NCI-H1694 treated with DMSO at 0.1 percent for 48 hours (cell line): ENCODE results near the gene COPG1.
A peak's percentile ranks its signal among the peaks of the same experiment; 100 is the strongest.
"Not testable (repeated sequence)": the region's sequence is repeated elsewhere in the genome, so short reads cannot be mapped to it uniquely, and the experiment has no call there.

Source experiments
- DNase-seq: peaks from one replicate; lab custom pipeline; 2025; lab: John Stamatoyannopoulos, UW

Gene COPG1, protein sequence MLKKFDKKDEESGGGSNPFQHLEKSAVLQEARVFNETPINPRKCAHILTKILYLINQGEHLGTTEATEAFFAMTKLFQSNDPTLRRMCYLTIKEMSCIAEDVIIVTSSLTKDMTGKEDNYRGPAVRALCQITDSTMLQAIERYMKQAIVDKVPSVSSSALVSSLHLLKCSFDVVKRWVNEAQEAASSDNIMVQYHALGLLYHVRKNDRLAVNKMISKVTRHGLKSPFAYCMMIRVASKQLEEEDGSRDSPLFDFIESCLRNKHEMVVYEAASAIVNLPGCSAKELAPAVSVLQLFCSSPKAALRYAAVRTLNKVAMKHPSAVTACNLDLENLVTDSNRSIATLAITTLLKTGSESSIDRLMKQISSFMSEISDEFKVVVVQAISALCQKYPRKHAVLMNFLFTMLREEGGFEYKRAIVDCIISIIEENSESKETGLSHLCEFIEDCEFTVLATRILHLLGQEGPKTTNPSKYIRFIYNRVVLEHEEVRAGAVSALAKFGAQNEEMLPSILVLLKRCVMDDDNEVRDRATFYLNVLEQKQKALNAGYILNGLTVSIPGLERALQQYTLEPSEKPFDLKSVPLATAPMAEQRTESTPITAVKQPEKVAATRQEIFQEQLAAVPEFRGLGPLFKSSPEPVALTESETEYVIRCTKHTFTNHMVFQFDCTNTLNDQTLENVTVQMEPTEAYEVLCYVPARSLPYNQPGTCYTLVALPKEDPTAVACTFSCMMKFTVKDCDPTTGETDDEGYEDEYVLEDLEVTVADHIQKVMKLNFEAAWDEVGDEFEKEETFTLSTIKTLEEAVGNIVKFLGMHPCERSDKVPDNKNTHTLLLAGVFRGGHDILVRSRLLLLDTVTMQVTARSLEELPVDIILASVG

GRCh38 chr3:129249284-129250065 lies at the start of gene COPG1:
Gene COPG1, plus strand, starts transcription at chr3:129249606. Its CDS starts 104 bp downstream, at chr3:129249710.
- peak; percentile 80 for DNase-seq

GRCh38 chr3:129204473-129204872 lies 44.9 kb upstream of the COPG1 start:
- DNase-seq, result no peak

- DNase-seq, result no peak
Measured at GRCh38 chr3:129205109-129205832, 44.1 kb upstream of the COPG1 start.

- no peak for DNase-seq
Measured at GRCh38 chr3:129207479-129207878, 41.9 kb upstream of the COPG1 start.

DNA sequence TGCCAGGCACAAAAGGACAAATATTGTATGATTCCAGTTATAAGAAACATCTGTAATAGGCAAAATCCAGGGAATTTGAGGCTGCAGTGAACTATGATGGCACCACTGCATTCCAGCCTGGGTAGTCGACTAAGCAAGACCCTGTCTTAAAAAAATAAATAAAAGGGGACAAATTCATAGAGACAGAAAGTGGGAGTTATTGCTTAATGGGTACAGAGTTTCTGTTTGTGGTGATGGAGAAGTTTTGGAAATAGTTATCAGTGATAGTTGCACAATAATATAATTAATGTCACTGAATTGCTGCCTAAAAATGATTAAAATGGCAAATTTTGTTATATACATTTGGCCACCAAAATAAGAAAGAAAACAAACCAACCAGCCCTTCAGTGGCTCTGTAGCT lies 38.1 kb upstream of the COPG1 start:
- DNase-seq, result no peak

DNA sequence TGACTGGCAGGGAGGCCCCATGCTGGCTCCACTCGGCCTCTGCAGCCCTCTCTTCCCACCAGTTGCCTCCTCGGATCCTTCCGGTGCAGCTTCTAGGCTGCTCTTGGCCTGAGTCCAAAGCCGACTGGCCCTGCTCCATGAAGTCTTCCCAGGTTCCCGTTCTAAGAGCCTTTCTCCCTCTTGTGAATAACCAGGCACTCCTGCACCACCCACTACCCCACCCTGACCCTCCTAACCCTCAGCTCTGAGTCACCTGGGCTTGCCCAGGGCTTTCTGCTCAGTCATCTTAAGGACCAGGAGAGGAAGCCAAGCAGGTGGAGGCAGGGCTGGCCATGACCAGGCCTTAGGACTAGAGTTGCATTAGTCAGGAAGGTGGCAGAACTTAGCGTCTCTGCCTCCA lies 37.6 kb upstream of the COPG1 start:
- DNase-seq, result no peak

GRCh38 chr3:129213238-129213637 lies 36.2 kb upstream of the COPG1 start:
- no peak for DNase-seq

GRCh38 chr3:129218742-129219141 lies 30.7 kb upstream of the COPG1 start:
- DNase-seq, result no peak

GRCh38 chr3:129224387-129224786 lies 25.0 kb upstream of the COPG1 start:
- not testable (repeated sequence) for DNase-seq

DNA sequence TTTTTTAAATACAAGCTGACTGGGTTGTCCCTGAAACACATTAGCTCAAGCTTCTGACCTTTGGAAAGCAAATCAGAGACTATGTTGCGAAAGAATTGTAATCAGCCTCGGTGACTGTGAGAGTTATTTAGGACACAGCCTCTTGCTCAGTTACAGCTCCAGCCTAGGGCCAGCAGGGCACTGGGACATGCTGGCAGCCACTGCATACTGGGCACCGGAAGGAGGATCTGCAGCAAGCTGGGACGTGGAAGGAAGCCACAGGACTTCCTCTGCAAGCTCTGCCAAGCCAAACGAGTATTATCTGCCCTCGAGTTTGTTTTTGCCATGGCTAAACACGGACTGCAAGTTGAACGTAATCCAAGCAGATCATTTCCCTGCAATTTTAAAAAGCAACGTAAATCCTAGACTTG lies 24.4 kb upstream of the COPG1 start:
- DNase-seq, result no peak

GRCh38 chr3:129226374-129226773 lies 23.0 kb upstream of the COPG1 start:
- no peak for DNase-seq

- no peak for DNase-seq
Measured at GRCh38 chr3:129228891-129229585, 20.4 kb upstream of the COPG1 start.

DNA sequence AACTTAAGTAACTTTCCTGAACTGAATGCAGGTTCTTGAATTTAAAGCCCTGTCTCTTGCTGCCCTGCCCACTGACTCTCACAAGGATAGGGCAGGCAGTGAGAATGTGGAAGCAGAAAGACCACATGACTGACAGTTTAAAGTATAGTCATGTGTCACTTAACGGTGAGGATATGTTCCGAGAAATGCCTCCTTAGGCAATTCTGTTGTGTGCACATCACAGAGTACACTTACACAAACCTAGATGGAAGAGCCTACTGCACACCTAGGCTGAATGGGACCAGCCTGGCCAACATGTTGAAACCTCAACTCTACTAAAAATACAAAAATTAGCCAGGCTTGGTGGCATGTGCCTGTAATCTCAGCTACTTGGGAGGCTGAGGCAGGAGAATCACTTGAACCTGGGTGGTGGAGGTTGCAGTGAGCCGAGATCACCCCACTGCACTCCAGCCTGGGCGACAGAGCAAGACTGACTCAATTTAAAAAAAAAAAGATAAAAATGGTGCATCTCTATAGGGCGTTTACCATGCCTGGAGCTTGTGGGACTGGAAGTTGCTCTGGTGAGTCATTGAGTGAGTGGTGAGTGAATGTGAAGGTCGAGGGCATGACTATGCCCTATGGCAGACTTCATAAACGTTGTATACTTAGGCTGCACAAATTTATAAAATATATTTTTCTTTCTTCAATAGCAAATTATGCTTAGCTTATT lies 18.9 kb upstream of the COPG1 start:
- DNase-seq, result no peak

- DNase-seq, result no peak
Measured at GRCh38 chr3:129231331-129232119, 17.9 kb upstream of the COPG1 start.

DNA sequence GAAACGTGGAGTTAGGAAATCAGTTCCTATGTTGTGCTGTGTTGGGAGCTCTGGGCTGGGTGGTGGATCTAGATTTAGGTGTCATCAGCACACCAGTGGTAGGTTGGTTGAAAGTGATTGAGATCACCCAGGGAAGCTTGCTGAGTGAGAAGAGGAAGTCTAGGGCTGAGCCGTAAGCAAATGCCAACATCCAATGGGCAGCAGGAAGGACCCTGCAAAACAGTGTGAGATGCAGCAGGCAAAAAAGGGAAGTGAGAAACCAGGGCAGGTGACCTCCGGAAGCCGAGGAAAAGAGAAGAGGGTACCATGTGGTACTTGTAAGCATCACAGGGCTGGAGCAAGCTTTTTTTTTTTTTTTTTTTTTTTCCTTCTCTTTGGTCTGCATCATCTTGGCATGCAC lies 15.9 kb upstream of the COPG1 start:
- DNase-seq, result no peak

DNA sequence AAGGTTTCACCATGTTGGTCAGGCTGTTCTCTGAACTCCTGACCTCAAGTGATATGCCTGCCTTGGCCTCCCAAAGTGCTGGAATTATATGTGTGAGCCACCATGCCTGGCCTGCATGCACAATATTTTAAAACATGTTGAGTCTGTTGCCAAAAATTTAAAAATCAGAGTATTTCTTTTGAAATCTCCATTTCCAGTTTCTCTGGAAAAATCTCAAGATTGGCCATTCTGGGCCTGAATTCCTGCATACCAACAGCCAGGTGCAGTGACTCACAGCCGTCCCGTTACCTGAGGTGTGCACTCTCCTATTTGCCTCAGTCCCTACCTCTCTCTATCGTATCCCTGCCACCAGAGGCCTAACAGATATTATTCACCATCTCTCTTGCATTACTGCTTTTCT lies 15.0 kb upstream of the COPG1 start:
- no peak for DNase-seq

DNA sequence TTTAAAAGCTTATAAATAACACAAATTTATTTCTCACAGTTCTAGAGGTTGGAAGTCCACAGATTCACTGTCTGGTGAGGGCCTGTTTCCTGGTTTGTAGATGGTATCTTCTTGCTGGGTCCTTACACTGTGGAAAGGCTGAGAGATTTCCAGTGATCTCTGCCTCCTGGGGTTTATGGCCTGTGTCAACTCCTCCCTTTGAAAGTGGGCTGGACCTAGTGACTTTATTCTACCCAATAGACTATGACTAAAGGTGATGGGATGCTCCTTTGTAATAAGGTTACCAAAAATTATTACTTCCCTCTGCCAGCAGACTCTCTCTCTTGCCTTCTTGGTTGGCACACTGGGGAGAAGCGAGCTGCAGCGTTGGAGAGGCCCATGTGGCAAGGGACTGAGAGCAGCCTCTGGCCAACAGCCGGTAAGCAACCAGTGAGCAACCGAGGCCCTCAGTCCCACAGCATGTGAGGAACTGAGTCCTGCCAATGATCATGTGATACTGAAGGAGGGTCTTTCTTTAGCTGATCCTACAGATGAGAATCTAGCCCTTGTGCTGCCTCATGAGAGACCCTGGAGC lies 14.0 kb upstream of the COPG1 start:
- DNase-seq, result no peak

DNA sequence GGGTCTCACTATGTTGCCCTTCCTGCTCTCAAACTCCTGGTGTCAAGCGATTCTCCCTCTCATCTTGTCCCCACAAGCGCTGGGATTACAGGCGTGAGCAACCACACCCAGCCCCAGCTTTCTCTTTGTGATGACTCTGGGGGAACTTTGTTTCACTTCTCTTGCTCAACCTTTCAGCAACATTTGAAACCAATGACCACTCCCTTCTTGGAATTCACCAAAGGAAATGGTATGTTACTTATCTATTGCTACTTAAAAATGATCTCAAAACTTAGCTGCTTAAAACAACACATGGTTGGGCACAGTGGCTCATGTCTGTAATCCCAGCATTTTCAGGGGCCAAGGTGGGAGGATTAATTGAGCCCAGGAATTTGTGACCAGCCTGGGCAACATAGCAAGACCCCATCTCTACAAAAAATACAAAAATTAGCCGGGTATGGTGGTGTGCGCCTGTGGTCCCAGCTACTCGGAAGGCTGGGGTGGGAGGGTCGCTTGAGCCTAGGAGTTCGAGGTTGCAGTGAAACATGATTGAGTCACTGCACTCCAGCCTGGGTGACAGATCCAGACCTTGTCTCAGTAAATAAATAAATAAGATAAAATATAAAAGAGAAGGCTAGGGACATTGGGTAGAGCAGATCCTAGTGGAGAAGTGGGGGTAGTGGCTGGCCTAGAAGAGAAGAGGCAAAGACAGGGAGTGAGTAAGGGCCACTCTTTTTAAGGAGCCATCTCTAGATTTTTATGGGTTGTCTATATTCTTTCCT lies 10.3 kb upstream of the COPG1 start:
- no peak for DNase-seq
